B cell (primary cell): Measurements from ENCODE around the gene SYNJ2.

Source experiments
- CTCF ChIP-seq: fragments of 200-600 bp; IDR thresholded peaks from one replicate; pipeline ENCODE4 v1.8.0; 2022; ENCODE audit warnings: antibody characterized with exemption, mild to moderate bottlenecking
- EZH2 ChIP-seq: IDR thresholded peaks from 2 replicates; pipeline ENCODE4 v1.6.1; 2012; ENCODE audit warnings: borderline replicate concordance, low read depth, mild to moderate bottlenecking, moderate library complexity, low read length; ENCODE audit not compliant: insufficient read depth, poor library complexity, severe bottlenecking

GRCh38 chr6:158103228-158103627 is 121.6 kb downstream of the SYNJ2 start:
- TF ChIP-seq CTCF (no peak), EZH2 (no peak)
